Fibroblast of the aortic adventitia (primary cell): ENCODE measurements around the gene HS3ST3A1. TPM values are rescaled to one million over a fixed set of nuclear protein-coding genes. Genes with fewer than 3 reads are reported as not detected.
A peak's percentile ranks its signal among the peaks of the same experiment; 100 is the strongest.

Source experiments
- DNase-seq: peaks from one replicate; pipeline ENCODE4 v3.0.0-alpha.2; 2010; ENCODE audit warnings: low read depth
- H3K4me3 ChIP-seq: 2 replicates; pipeline ENCODE4 v1.5.1; 2011; ENCODE audit warnings: low read depth, mild to moderate bottlenecking, control low read depth, low read length, moderate library complexity
- total RNA-seq: library from RNA; depleted of rRNA; stranded (reverse); fragments of >200 nt; gene quantifications from 2 replicates; pipeline ENCODE4 v1.2.3, GENCODE V29; 2012; ENCODE audit warnings: low replicate concordance
- TF ChIP-seq, protein P1 (sequence below): IDR thresholded peaks from 2 replicates; pipeline ENCODE4 v1.5.1; 2011; ENCODE audit warnings: mild to moderate bottlenecking, low read length, control low read depth, inconsistent platforms; ENCODE audit not compliant: insufficient read depth

The HS3ST3A1 gene
- total RNA-seq, 1 donor = 9.2 TPM

DNA sequence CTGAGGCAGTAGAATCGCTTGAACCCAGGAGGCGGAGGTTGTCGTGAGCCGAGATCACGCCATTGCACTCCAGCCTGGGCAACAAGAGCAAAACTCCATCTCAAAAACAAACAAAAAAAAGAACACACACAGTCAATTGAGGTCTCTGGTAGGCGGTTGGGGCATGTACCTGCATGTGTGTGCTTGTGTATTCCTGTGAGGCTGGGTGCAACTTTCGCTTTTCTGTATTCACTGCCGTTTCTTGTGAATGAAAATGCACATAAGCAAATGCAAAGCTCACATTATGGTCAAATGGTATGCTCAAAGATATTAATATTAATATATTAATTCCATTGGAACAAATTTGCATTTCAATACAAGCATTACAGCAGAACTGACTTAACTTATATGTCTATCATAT lies 20.9 kb downstream of the HS3ST3A1 start:
- no peak overlapping the region for H3K4me3 ChIP-seq
- TF ChIP-seq, protein P1, sequence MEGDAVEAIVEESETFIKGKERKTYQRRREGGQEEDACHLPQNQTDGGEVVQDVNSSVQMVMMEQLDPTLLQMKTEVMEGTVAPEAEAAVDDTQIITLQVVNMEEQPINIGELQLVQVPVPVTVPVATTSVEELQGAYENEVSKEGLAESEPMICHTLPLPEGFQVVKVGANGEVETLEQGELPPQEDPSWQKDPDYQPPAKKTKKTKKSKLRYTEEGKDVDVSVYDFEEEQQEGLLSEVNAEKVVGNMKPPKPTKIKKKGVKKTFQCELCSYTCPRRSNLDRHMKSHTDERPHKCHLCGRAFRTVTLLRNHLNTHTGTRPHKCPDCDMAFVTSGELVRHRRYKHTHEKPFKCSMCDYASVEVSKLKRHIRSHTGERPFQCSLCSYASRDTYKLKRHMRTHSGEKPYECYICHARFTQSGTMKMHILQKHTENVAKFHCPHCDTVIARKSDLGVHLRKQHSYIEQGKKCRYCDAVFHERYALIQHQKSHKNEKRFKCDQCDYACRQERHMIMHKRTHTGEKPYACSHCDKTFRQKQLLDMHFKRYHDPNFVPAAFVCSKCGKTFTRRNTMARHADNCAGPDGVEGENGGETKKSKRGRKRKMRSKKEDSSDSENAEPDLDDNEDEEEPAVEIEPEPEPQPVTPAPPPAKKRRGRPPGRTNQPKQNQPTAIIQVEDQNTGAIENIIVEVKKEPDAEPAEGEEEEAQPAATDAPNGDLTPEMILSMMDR = no peak
- no peak for DNase-seq

DNA sequence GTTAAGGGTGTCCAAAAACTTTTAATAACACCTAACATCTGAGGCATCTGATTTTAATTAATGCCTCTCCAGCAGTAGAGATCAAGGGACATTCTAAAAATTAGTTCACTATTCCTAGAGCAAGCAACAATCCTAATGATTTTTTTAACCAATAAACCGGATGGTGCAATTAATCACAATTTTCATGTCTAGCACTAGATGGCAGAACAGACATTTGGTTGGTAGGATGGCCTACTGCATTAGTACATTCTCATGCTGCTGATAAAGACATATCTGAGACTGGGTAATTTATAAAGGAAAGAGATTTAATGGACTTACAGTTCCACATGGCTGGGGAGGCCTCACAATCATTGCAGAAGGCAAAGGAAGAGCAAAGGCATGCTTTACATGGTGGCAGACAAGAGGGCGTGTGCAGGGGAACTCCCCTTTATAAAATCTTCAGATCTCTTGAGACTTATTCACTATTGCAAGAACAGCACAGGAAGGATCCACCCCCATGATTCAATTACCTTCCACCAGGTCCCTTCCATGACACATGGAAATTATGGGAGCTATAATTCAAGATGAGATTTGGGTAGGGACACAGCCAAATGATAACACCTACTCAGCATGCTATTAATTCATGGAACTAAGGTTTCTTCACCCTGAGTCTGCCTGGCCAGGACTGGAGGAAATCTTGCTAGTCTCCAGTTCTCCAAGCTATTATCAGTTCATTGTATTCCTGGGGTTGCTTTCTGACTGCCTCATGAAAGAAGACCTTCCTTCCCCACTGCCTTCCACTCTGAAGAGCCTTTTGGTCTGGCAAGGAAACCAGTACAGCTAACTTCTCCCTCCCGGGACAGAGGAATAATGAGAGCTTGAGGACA lies 24.8 kb downstream of the HS3ST3A1 start:
- TF ChIP-seq, protein P1 = no peak
- H3K4me3 ChIP-seq = no peak overlapping the region
- peak; percentile 27 for DNase-seq

DNA sequence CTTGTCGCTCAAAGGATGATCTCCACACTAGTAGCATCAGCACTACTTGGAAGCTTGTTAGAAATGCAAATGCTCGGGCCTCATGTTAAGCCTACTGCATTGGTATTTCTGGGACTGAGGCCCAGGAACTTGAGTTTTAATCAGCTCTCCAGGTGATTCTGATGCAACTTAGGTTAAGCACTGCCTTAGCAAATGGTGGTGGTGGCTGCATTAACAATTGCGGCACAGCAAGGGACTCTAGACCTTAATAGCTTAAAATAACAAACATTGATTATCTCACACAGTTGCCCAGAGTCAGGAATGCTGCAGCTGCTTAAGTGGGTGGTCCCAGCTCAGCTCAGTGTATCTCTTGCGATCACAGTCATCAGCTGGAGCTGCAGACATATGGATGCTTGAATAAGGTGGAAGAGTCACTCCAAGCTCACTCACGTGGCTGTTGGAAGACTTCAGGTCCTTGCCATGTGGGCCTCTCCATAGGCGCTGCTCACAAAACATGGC lies 25.8 kb downstream of the HS3ST3A1 start:
- DNase-seq = peak; percentile 40
- H3K4me3 ChIP-seq = no peak overlapping the region

DNA sequence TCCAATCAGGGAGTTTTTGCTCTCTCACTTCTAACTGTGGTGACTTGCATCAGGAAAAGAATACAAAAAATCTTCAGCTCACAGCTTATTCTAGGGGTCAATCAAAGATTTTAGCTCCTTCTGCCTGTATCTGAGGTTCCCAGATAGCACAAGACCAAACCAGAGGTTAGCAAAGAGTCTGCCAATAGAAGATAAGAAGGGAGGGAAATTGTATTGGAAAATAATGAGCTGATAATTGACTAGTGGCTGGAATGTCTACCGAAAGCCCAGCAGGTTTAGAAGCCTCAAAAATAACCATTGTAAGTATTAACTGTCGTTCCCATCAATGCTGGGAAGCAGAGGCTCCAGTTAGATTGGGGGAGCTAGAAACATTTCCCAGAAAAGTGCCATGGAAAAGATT lies 26.3 kb downstream of the HS3ST3A1 start:
- TF ChIP-seq, protein P1 = no peak
- DNase-seq = no peak

More for the DNA sequence above, 25.8 kb downstream of the HS3ST3A1 start:
- TF ChIP-seq, protein P1 = no peak

DNA sequence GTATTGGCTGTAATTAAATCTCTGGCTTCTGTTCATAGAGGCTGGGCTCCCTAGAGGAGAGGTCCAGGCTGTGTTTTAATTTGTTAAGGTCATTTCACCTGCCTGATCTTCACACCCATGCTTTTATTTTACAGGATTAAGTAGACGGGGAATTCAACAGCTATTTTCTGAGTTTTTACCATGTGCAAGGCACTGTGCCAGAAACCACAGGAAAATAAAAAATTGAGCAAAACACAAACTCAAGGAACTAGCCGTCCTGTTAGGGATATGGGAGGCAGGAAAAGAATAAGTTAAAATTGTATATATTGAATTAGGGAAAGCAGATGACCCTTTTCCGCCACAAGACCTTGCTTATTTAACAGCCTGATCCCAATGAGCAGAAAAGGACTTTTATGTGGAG lies 29.1 kb downstream of the HS3ST3A1 start:
- peak; percentile 36 for DNase-seq
- TF ChIP-seq, protein P1 = no peak
- no peak overlapping the region for H3K4me3 ChIP-seq

More for the DNA sequence above, 26.3 kb downstream of the HS3ST3A1 start:
- H3K4me3 ChIP-seq = no peak overlapping the region

DNA sequence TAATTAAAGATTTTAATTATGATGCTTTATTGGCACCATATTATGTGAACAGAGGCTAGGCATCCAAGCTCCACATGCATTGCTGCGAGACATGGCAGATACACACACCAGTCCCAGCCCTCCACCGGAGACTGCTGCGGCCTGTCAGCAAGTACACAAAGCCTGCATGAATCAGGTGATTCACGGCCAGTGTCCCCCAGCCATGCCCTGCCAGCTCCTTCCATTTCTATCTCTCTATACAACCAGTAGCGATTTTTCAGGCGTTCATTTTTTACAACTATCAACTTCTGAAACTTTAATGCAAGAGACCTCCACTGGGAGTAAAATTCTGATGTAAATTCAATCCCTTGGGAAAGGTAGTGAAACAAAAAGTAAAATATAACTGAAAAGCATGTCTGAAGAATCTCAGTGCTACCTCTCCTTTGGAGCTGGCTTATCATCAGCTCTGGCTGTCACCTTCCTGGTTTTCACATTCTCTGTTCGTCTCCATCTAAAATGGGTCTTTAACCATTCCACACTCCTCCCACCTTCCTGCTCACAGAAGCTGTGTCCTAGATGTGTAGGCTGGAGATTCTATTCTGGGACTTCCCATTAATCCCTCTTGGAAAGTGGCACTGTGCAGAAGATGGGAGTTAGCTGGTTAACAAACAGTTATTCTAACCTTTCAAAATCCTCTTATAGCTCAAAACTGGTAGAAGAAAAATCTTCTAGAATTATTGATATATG lies 32.2 kb downstream of the HS3ST3A1 start:
- no peak overlapping the region for H3K4me3 ChIP-seq
- TF ChIP-seq, protein P1 = no peak
- peak; percentile 20 for DNase-seq
